ENCODE data around the gene CDC123. TPM values are rescaled to one million over a fixed set of nuclear protein-coding genes. Genes with fewer than 3 reads are reported as not detected.
"Not testable (repeated sequence)": the region's sequence is repeated elsewhere in the genome, so short reads cannot be mapped to it uniquely, and the experiment has no call there.

CDC123 gene
- total RNA-seq, 2 donors from 2014 or later = 48.5 to 52.7 TPM

DNA sequence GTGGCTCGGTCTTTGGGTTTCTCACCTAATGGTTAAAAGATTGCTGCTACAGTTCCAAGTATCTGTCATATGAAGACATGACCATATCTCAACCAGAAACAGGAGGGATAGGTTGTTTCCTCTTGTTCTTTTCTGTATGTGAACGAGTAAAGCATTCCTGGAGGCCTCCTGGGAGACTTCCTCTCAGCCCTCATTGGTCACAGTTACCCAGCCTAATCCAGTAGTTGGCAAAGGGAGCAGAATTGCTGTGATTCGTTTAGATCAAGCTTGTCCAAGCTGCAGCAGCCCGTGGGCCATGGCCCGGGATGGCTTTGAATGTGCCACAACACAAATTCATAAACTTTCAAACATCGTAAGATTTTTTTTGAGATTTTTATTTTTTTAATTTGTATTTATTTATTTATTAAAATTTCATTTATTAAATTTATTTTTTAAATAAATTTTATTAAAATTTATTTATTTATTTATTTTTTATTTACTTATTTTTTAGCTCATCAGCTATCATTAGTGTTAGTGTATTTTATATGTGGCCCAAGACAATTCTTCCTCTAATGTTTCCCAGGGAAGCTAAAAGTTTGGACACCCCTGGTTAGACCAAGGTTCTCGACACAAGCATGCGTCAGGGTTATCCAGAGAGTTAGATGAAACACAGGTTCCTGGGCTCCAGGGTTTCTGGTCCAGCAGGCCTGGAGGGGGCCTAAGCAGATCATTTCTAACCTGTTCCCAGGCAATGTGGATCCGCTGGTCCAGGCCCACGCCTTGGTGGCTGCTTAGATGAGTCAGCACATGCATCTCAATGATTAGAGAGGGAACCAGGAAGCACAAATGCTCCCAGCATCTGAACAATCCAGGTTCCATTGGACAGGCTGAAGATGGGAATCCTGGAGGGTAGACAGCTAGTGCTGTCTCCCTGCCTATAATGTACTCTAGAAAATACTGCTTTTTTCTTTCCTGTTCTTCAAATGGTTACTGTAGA is 25.6 kb downstream of the CDC123 start:
- DNase-seq (ENCODE audit: low spot score) = no peak
- intact Hi-C loops (cut with DNase I) = no loop called here

DNA sequence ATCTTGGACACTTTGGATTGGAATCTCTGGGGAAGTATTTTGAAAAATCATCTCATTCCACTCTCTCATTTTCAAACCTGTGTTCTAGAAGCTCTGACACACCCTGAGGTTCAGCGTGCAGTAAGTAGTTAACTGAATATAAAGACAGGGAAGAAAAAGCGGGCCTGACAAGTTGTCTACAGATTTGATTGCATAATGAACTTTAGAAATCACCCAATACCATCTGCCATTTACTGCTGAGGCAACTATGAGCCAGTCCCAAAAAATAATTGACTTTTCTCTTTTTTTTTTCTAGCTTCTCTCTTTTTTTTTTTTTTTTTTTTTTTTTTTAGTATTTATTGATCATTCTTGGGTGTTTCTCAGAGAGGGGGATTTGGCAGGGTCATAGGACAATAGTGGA is 29.5 kb downstream of the CDC123 start:
- DNase-seq (ENCODE audit: low spot score) = no peak
- intact Hi-C loops (cut with DNase I) = no loop called here

DNA sequence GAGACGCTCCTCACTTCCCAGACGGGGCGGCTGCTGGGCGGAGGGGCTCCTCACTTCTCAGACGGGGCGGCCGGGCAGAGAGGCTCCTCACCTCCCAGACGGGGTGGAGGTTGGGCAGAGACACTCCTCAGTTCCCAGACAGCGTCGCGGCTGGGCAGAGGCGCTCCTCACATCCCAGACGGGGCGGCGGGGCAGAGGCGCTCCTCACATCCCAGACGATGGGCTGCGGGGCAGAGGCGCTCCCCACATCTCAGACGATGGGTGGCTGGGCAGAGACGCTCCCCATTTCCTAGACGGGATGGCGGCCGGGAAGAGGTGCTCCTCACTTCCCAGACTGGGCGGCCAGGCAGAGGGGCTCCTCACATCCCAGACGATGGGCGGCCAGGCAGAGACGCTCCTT is 30.4 kb downstream of the CDC123 start:
- DNase-seq (ENCODE audit: low spot score); intact Hi-C loops (cut with DNase I): not testable (repeated sequence)

DNA sequence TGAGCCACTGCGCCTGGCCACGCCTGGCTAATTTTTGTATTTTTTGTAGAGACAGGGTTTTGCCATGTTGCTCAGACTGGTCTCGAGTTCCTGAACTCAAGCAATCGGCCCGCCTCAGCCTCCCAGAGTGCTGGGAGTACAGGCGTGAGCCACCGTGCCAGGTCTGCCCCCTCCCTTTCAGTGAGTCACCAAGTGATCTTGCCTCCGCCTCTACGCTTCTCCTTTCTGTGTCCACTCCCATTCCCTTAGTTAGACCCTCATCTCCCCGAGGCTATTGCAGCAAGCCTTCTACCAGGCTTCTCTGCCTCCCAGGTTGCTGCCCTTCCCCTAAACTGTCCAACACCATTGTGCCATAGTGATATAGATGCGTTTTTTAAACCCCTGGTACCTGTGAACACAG is 32.9 kb downstream of the CDC123 start:
- intact Hi-C loops (cut with DNase I) = no loop called here
- DNase-seq (ENCODE audit: low spot score) = no peak

DNA sequence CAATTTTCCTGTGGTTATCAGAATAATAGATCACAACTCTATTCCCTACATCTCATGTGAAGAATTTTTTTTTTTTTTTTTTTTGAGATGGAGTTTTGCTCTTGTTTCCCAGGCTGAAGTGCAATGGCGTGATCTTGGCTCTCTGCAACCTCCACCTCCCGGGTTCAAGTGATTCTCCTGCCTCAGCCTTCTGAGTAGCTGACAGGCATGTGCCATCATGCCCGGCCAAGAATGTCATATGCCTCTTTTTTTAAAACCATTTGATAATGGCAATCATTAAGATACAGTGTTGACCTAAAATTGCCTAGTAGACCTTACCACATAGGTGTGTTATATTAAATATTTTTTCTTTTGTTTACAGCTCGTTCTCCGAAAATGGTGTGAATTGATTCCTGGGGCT is 38.7 kb downstream of the CDC123 start:
- DNase-seq (ENCODE audit: low spot score); intact Hi-C loops (cut with DNase I): not testable (repeated sequence)

DNA sequence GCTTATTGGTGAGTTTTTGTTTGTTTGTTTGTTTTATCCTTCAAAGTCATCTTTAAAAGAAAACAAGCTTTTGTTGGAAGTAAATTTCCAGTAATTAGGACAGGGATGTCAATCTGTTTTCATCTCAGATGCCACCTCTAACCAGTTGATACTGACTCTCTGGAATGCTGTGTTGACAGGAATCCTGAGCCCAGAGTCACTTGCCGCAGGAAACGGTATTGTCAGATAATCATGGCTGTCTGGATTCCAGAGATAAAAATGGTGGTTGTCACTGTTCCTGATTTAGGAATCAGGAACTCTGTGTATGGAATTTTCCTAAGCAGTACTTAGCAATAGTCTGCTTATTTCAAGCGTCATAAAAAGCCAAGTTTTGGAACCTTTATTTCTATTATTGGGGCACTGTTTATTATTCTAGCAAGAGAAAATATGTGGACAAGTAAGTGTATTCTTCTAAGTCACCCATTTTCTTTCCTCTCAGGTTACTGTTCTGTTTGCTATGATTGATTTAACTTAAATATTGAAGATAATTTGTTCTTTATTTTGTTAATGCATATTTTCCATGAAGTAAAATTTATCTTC is 39.2 kb downstream of the CDC123 start:
- intact Hi-C loops (cut with DNase I) = no loop called here
- DNase-seq (ENCODE audit: low spot score) = no peak

DNA sequence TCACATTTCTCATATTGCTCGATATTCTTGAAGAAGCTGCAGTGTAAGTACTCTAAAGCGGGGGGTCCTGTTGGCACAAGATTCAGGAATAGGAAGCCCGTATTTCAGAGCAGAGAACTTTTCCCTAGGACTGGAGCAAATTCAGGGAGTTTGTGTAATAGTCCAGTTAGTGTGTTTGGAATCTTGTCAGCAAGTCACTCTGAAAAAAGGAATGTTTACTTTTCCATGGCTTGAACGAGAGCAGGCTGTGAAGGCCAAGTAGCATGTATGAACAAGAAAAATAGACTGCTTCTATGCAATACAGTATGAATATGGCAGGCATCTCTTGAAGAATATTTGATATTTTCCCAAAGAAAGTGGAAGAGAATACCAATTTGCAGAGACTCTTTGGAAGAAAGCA is 39.8 kb downstream of the CDC123 start:
- no peak for DNase-seq (ENCODE audit: low spot score)
- intact Hi-C loops (cut with DNase I) = no loop called here

DNA sequence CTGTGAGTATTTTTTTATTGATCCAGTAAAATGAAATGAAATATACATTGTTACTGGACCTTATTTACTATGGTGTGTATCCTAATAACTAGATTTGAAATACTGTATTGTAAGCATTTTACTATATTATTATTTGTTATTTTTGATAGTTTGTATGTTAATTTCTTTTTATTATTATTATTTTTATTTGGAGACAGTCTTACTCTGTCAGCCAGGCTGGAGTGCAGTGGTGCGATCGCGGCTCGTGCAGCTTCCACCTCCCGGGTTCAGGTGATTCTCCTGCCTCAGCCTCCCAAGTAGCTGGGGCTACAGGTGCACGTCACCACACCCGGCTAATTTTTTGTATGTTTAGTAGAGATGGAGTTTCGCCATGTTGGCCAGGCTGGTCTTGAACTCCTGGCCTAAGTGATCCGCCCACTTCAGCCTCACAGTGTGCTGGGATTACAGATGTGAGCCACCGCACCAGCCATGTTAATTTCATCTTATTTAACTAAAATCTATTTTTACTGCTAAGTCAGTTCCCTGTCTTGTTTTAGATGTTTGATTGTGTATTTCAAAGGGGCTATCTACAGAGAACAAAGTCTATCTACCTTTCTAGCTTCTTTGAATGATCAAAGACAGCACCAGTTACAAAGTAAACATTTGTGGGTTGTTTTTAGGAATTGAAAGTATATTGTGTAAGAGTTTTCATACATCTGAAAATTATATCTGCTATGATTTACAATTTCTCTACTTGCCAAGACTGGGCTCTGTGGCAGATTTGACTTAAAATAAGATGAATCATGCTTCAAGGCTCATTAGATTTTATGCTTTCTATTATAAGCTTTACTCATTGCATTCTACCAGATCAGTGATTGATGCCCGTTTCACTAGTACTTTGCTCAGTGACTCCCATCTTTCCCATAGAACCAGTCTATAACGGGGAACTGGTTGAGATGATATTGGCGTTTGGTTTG is 41.6 kb downstream of the CDC123 start:
- intact Hi-C loops (cut with DNase I) = no loop called here
- no peak for DNase-seq (ENCODE audit: low spot score)

DNA sequence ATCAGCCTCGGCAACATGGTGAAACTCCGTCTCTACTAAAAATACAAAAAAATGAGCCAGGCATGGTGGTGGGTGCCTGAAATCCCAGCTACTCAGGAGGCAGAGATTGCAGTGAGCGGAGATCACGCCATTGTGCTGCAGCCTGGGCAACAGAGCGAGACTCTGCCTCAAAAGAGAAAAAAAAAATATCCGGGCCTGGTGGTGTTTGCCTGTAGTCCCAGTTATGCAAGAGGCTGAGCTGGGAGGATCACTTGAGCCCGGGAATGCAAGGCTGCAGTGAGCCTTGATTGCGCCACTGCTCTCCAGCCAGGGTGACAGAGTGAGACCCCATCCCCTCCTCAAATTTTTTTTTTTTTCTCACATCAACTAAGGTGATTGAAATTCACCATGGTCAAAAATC is 42.8 kb downstream of the CDC123 start:
- intact Hi-C loops (cut with DNase I) = no loop called here
- DNase-seq (ENCODE audit: low spot score) = no peak

DNA sequence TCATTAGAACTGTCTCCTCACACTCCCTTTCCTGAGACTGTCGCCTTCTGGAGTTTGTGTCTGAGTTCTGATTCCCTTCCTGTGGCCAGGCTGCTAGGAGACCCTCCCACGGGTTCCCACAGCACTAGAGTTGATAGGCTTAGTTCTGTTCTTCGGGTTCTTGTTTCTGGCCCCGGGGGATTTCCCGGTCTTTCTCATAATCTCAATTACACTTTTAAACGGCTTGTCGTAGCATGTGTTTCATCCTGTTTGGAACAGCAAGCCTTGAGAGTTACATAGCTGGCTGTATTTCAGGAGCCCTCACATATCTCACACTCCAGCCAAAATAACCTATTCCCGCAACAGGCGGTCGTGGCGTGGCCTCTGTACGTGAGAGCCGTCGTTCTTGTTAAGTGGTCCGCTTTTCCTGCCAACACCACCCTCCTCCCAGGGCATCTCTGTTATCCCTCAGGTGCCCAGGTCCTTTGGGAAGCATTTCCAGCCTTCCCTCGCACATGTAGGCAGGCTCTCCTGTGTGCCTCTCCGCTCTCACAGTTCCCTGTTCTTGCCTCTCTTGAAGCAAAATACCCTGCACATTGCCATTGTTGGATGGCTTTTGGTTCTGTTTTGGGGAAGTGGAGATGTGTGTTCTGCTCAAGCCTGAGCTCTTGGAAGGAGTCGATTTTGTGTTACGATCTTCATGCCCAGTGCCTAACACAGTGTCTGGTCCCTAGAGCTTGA is 46.0 kb downstream of the CDC123 start:
- no peak for DNase-seq (ENCODE audit: low spot score)

DNA sequence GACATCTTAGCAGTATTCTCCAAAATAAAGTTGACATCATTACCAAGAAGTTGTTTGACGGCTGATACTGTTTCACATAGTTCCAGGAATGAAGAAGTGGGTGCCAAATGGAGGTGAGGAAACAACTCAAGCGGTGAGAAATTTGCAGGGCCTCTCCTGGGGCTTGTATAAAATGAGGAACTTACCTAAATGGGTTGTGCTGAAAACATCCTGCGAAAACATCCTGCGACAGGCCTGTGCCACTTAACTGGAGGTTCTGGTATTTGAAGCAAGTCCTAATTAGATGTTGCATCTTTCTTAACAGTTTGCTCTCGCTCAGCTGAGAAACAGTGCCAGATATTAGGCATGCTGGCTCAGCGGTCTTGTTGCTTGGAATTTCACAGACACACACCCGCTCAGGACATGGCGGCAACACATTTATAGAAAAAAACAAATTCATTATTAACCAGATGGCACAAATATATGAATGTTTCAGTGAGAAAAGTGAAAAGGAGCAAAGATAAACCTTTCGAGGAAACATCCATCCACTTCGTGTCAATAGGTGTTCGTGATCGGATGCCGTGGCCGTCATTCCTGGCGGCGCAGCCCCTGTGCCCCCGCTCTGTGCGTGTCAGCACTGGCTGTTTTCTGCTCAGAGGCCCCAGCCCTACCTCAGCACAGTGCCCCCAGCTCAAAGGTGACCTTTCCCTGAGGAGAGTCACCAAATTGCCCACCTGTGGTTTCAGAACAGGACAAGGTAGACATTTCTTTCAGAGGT is 48.1 kb downstream of the CDC123 start:
- intact Hi-C loops (cut with DNase I) = no loop called here
- no peak for DNase-seq (ENCODE audit: low spot score)

More for the DNA sequence above, 46.0 kb downstream of the CDC123 start:
- intact Hi-C loops (cut with DNase I) = loop anchor here in 1 of 2 donors (1.0 kb wide), 1 partner anchor 11 kb away; no protein-coding TSS in a partner anchor

DNA sequence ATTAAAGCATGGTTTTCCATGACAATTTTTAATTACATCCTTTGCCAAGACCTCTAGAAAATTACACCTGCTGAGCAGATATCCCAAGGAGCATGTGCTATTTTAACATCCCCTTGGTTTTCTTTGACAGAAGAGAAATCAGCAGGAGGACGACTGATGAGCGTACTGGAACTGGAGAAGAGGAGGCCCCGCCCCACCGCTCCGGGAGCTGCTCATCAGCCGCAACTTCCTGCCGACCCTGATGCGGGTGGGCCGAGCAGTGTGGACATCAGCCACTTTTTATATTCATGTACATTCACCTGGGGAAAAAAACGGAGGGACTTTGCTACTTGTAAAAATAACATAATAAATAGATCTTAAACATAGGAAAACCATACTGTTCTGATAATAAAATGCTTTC is 54.2 kb downstream of the CDC123 start:
- no peak for DNase-seq (ENCODE audit: low spot score)
- intact Hi-C loops (cut with DNase I) = no loop called here

DNA sequence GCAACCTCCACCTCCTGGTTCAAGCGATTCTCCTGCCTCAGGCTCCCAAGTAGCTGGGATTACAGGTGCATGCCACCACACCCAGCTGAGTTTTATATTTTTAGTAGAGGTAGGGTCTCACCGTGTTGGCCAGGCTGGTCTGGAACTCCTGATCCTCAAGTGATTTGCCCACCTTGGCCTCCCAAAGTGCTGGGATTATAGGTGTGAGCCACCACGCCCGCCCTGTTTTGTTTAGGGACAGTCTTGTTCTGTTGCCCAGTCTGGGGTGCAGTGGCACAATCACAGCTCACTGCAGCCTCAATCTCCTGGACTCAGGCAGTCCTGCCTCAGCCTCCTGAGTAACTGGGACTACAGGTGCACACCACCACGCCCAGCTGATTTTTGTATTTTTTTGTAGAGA is 54.7 kb downstream of the CDC123 start:
- intact Hi-C loops (cut with DNase I); DNase-seq (ENCODE audit: low spot score): not testable (repeated sequence)

DNA sequence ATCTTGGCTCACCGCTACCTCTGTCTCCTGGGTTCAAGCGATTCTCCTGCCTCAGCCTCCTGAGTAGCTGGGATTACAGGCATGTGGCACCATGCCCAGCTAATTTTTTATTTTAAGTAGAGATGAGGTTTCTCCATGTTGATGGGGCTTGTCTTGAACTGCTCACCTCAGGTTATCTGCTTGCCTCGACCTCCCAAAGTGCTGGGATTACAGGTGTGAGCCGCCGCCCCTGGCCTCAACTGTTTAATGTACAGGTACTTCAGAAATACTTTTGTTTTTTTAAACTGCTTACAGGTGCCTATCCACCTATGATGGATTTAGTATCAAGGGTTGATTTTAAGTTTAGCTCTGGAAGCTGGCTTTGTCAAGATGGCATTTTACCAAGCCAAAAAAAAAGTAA is 55.6 kb downstream of the CDC123 start:
- DNase-seq (ENCODE audit: low spot score) = no peak
- intact Hi-C loops (cut with DNase I) = no loop called here

DNA sequence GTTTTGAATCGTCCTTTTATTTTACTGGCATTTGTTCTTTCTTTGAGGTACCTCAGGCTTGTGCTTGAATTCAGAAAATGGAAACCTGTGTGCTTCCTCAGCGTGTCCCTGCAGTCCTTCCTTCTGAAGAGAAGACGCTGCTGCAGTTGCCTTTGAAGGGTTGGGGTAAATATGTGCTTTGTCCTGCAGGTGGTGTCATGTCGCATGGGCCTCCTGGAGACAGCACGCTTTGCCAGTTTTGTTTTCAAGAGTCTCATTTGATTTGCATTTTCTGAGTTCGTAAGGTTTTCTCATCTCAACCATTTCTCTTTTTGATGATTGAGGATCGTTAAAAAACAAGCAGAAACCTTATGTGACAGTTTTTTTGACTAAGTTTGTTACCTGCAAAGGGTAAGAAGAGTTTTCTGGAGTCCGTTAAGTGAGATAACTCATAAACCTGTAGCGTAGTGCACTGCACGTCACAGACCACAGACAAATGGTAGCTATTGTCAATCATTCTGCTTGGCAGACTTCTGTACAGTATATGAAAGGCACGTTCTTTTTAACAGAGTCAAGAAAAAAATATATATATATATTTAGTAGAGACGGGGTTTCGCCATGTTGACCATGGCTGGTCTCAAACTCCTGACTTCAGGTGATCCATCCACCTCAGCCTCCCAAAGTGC is 57.0 kb downstream of the CDC123 start:
- no peak for DNase-seq (ENCODE audit: low spot score)
- intact Hi-C loops (cut with DNase I) = loop anchor here in 1 of 2 donors (1.0 kb wide), 1 partner anchor 12 kb away; no protein-coding TSS in a partner anchor

DNA sequence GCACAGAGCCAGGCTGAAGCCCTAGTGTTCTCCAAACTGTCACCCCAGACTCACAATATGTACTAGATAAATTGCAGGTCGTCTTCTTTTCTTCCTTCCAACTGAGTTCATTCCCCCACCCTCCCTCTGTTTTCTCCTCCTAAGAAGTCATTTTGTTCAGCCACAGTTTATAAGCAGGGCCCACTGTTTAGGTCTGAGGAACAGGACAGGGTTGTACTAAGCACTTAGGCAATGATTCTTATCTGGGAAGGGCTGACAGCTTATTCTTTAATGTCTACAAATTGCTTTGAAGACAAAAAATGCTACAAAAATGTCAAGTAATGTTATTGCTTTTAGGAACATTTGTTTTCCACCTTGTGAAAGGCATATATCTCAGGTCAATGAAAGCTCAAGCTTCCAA is 59.1 kb downstream of the CDC123 start:
- intact Hi-C loops (cut with DNase I) = no loop called here

DNA sequence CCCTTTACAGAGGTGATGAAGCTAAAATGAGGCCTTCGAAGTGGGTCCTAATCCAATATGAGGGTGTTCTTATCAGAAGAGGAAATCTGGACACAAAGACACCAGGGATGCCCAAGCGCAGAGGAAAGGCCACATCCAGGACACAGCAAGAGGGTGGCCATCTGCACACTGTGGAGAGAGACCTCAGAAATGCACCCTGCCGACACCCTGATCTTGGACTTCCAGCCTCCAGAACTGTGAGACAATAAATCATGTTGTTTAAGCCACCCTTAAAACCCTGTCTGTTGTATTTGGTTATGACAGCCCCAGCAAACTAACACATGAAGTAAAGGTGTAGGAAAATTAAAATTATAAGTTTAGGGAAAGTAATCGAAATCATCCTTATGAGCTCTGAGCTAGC is 64.0 kb downstream of the CDC123 start:
- DNase-seq (ENCODE audit: low spot score) = no peak
- intact Hi-C loops (cut with DNase I) = loop anchor here (5.0 to 10.0 kb wide), 5 partner anchors 95 to 815 kb away; no protein-coding TSS in a partner anchor

More for the DNA sequence above, 59.1 kb downstream of the CDC123 start:
- DNase-seq (ENCODE audit: low spot score) = no peak

Measured in posterior vena cava (tissue), 2 donors.